ENCODE results near the gene CNST. TPM values are rescaled to one million over a fixed set of nuclear protein-coding genes. Genes with fewer than 3 reads are reported as not detected.

Gene CNST
- total RNA-seq, 1 experiment from 2014 or later: 21.7 TPM

DNA sequence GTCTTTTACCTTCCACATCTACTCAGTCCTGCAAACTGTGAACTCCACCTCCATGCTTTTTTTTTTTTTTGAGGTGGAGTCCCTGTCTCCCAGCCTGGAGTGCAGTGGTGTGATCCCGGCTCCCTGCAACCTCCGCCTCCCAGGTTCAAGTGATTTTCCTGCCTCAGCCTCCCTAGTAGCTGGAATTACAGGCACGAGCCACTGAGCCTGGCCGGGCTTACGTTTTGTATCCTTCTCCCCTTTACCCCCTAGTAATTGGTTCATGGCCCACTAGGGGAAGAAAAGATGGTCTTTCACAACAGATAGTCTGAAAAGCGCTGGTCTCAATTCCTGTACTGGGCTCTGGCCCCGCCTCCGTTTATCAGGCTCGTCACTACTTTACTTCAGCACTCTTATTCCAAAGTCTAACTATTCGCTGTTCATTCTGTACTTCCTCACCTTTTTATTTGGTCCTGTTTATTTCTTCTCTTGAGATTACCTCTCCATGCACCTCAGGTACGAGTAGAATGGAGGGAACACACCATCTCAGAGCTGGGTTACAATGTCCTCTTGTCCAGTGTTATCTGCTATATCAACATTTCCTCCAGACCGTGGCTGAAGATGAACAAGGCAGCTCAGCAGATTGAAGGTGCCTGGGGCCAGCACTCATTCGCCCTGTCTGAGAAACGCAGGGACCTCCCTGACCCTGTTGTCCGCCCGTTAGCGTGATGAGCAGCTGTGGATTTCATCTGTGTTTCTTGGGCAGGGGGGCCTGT, 16.2 kb downstream of the CNST start:
- BruUV-seq (replicated peaks): no TSS peak
- Mint-ChIP-seq H3K36me3 (ENCODE audit: insufficient read depth, unreplicated experiment) (no peaks in the 10 kb centered on the region), H3K4me1 (ENCODE audit: low read depth, unreplicated experiment) (peaks cover 13% of the 10 kb centered on the region), H3K9me3 (ENCODE audit: low read depth, unreplicated experiment) (no peaks in the 10 kb centered on the region), H3K27ac (ENCODE audit: unreplicated experiment) (no peak overlapping the region), H3K27me3 (ENCODE audit: unreplicated experiment) (no peaks in the 10 kb centered on the region), H3K4me3 (ENCODE audit: low read depth, unreplicated experiment) (no peak overlapping the region)
- TF ChIP-seq, protein P1, sequence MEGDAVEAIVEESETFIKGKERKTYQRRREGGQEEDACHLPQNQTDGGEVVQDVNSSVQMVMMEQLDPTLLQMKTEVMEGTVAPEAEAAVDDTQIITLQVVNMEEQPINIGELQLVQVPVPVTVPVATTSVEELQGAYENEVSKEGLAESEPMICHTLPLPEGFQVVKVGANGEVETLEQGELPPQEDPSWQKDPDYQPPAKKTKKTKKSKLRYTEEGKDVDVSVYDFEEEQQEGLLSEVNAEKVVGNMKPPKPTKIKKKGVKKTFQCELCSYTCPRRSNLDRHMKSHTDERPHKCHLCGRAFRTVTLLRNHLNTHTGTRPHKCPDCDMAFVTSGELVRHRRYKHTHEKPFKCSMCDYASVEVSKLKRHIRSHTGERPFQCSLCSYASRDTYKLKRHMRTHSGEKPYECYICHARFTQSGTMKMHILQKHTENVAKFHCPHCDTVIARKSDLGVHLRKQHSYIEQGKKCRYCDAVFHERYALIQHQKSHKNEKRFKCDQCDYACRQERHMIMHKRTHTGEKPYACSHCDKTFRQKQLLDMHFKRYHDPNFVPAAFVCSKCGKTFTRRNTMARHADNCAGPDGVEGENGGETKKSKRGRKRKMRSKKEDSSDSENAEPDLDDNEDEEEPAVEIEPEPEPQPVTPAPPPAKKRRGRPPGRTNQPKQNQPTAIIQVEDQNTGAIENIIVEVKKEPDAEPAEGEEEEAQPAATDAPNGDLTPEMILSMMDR (IDR thresholded peaks at IDR 0.05; ENCODE audit: unreplicated experiment): no peak
- CTCF ChIA-PET: no interaction called here
- DNase-seq: no peak
- intact Hi-C loops (cut with micrococcal nuclease; ENCODE audit: unreplicated experiment): no loop called here

DNA sequence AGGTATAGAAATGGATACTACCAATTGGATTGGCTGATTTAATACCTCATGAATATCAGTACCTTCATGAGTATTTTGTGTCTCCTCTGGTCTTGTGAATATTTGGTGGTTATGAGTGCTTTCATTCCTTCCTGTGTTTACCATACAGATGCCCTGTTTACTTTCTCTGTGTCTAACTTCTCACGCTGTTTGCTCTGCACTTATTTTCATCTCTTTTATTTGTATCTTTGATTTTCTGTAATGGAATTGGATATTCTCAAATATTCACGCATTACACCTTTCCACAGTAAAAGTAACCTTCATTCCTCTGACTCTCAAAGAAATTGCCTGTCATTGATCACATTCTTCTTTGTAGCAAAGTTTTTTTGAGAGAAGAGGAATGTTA, 16.8 kb downstream of the CNST start:
- Mint-ChIP-seq H3K27me3 (ENCODE audit: unreplicated experiment) (no peaks in the 10 kb centered on the region), H3K4me1 (ENCODE audit: low read depth, unreplicated experiment) (peaks cover 13% of the 10 kb centered on the region), H3K27ac (ENCODE audit: unreplicated experiment) (no peak overlapping the region), H3K36me3 (ENCODE audit: insufficient read depth, unreplicated experiment) (no peaks in the 10 kb centered on the region), H3K9me3 (ENCODE audit: low read depth, unreplicated experiment) (no peaks in the 10 kb centered on the region), H3K4me3 (ENCODE audit: low read depth, unreplicated experiment) (no peak overlapping the region)
- DNase-seq: no peak
- intact Hi-C loops (cut with micrococcal nuclease; ENCODE audit: unreplicated experiment): no loop called here
- CTCF ChIA-PET: no interaction called here
- no TSS peak for BruUV-seq (replicated peaks)
- TF ChIP-seq, protein P1 (IDR thresholded peaks at IDR 0.05; ENCODE audit: unreplicated experiment): no peak

DNA sequence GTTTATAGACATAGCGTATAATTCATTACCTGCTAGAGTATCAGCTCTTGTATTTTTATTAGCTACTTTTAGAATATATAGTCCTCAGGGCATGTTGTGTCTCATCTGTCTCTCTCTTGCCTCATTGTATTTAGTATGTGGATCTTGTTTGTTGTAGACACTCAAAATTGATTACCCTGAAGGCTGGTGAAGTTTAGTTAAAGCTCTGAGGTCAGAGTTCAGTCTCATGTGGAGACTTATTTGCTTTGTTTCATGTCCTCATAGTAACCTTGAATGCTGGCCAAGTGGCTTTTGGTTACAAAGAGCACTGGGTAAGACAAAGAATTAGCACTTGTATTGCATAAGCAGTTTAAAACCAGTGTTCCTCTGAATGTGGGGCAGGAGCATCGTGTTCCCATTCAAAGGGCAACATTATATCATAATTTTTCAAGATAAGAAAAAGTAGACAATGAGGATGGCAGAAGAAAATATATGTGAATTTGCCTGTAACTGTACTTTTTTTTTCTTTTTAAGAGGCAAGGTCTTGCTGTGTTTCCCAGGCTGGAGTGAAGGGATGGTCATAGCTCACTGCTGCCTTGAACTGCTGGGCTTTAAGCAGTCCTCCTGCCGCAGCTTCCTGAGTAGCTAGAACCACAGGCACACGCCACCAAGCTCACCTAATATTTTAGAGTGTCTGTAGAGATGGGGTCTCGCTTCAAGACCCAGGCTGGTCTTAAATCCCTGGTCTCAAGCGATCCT, 17.4 kb downstream of the CNST start:
- CTCF ChIA-PET: interaction anchor here (0.5 kb wide), 1 partner anchor 1470 kb away, joined by 3 read pairs; no protein-coding TSS in a partner anchor

DNA sequence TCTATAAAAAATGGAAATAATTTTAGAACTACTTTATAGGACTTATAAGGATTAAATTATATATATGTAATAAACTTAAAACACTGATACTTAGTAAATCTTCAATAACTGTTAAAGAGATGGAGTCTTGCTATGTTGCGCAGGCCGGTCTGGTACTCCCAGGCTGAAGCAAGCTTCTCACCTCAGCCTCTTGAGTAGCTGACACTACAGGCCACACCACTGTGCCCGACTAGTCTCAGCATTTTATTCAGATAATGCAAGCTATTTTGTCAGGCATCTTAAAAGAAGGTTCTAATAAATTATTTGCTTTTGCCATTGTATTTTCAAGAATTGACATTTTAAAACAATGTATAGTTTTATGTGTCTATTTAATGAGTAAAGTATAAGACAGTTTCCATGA, 20.8 kb downstream of the CNST start:
- no peaks in the 10 kb centered on the region for H3K36me3 Mint-ChIP-seq (ENCODE audit: insufficient read depth, unreplicated experiment)
- TF ChIP-seq, protein P1 (IDR thresholded peaks at IDR 0.05; ENCODE audit: unreplicated experiment): no peak
- peaks cover 13% of the 10 kb centered on the region for H3K4me1 Mint-ChIP-seq (ENCODE audit: low read depth, unreplicated experiment)
- no TSS peak for BruUV-seq (replicated peaks)
- no peak for DNase-seq
- H3K27me3 Mint-ChIP-seq (ENCODE audit: unreplicated experiment): no peaks in the 10 kb centered on the region
- intact Hi-C loops (cut with micrococcal nuclease; ENCODE audit: unreplicated experiment): no loop called here
- no peaks in the 10 kb centered on the region for H3K9me3 Mint-ChIP-seq (ENCODE audit: low read depth, unreplicated experiment)
- CTCF ChIA-PET: no interaction called here
- no peak overlapping the region for H3K4me3 Mint-ChIP-seq (ENCODE audit: low read depth, unreplicated experiment)
- H3K27ac Mint-ChIP-seq (ENCODE audit: unreplicated experiment): no peak overlapping the region

More for the DNA sequence above, 17.4 kb downstream of the CNST start:
- no TSS peak for BruUV-seq (replicated peaks)
- no peaks in the 10 kb centered on the region for H3K27me3 Mint-ChIP-seq (ENCODE audit: unreplicated experiment)
- DNase-seq: no peak
- TF ChIP-seq, protein P1 (IDR thresholded peaks at IDR 0.05; ENCODE audit: unreplicated experiment): no peak
- H3K27ac Mint-ChIP-seq (ENCODE audit: unreplicated experiment): no peak overlapping the region
- H3K4me1 Mint-ChIP-seq (ENCODE audit: low read depth, unreplicated experiment): peaks cover 13% of the 10 kb centered on the region
- H3K4me3 Mint-ChIP-seq (ENCODE audit: low read depth, unreplicated experiment): no peak overlapping the region
- no peaks in the 10 kb centered on the region for H3K36me3 Mint-ChIP-seq (ENCODE audit: insufficient read depth, unreplicated experiment)
- intact Hi-C loops (cut with micrococcal nuclease; ENCODE audit: unreplicated experiment): no loop called here
- H3K9me3 Mint-ChIP-seq (ENCODE audit: low read depth, unreplicated experiment): no peaks in the 10 kb centered on the region

Data from Calu3 (cell line).